ENCODE data around the gene NRCAM.
"Not testable (repeated sequence)": the region's sequence is repeated elsewhere in the genome, so short reads cannot be mapped to it uniquely, and the experiment has no call there.

NRCAM gene

GRCh38 chr7:108283252-108283651 is 173.0 kb downstream of the NRCAM start:
- no peak overlapping the region for H3K4me3 ChIP-seq (ENCODE audit: low read length)
- DNase-seq (ENCODE audit: low read depth), result no peak

DNA sequence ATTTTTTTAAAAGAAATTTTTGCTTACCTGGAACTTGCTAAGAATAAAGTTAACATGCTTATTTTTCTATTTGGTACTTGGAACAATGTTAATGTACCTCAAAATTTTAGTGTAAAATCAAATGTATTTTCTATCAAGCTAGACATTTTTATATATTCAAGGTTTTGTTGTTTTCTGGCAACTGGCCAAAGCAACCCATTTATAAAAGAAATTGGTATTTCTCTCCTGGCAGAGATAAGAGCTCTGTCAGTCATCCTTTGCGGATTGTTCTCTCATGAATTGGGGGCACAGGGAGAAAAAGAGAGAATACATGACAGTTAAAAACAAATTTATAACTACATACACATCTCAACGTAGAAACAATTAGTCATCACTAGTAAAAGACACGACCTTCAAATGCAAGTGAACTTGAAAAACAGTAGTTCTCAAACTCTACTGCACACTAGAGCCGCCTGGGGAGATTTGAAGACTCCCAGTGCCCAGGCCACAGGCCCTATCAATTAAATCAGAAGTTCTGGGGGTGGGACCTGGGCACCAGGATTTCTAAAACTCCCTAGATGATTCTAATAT is 173.7 kb downstream of the NRCAM start:
- DNase-seq (ENCODE audit: low read depth), result no peak
- TF ChIP-seq, protein P1, sequence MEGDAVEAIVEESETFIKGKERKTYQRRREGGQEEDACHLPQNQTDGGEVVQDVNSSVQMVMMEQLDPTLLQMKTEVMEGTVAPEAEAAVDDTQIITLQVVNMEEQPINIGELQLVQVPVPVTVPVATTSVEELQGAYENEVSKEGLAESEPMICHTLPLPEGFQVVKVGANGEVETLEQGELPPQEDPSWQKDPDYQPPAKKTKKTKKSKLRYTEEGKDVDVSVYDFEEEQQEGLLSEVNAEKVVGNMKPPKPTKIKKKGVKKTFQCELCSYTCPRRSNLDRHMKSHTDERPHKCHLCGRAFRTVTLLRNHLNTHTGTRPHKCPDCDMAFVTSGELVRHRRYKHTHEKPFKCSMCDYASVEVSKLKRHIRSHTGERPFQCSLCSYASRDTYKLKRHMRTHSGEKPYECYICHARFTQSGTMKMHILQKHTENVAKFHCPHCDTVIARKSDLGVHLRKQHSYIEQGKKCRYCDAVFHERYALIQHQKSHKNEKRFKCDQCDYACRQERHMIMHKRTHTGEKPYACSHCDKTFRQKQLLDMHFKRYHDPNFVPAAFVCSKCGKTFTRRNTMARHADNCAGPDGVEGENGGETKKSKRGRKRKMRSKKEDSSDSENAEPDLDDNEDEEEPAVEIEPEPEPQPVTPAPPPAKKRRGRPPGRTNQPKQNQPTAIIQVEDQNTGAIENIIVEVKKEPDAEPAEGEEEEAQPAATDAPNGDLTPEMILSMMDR (conservative IDR thresholded peaks at IDR 0.05; ENCODE audit: low read length), result no peak
- H3K4me3 ChIP-seq (ENCODE audit: low read length), result no peak overlapping the region

More at GRCh38 chr7:108283252-108283651, 173.0 kb downstream of the NRCAM start:
- TF ChIP-seq, protein P1 (conservative IDR thresholded peaks at IDR 0.05; ENCODE audit: low read length), result no peak

- TF ChIP-seq, protein P1 (conservative IDR thresholded peaks at IDR 0.05; ENCODE audit: low read length), result no peak
- no peak for DNase-seq (ENCODE audit: low read depth)
- H3K4me3 ChIP-seq (ENCODE audit: low read length), result no peak overlapping the region
Measured at GRCh38 chr7:108280136-108280535, 176.1 kb downstream of the NRCAM start.

GRCh38 chr7:108278776-108279175 is 177.5 kb downstream of the NRCAM start:
- TF ChIP-seq, protein P1 (conservative IDR thresholded peaks at IDR 0.05; ENCODE audit: low read length), result no peak
- no peak overlapping the region for H3K4me3 ChIP-seq (ENCODE audit: low read length)
- DNase-seq (ENCODE audit: low read depth), result no peak

- DNase-seq (ENCODE audit: low read depth), result no peak
- H3K4me3 ChIP-seq (ENCODE audit: low read length), result no peak overlapping the region
- TF ChIP-seq, protein P1 (conservative IDR thresholded peaks at IDR 0.05; ENCODE audit: low read length), result no peak
Measured at GRCh38 chr7:108278281-108278680, 178.0 kb downstream of the NRCAM start.

DNA sequence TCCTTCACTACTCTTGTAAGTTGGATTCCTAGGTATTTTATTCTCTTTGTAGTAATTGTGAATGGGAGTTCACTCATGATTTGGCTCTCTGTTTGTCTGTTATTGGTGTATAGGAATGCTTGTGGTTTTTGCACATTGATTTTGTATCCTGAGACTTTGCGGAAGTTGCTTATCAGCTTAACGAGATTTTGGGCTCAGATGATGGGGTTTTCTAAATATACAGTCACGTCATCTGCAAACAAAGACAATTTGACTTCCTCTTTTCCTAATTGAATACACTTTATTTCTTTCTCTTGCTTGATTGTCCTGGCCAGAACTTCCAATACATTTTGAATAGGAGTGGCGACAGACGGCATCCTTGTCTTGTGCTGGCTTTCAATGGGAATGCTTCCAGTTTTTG is 181.8 kb downstream of the NRCAM start:
- not testable (repeated sequence) for DNase-seq (ENCODE audit: low read depth); H3K4me3 ChIP-seq (ENCODE audit: low read length)

- not testable (repeated sequence) for H3K4me3 ChIP-seq (ENCODE audit: low read length); DNase-seq (ENCODE audit: low read depth)
Measured at GRCh38 chr7:108272891-108273290, 183.3 kb downstream of the NRCAM start.

GRCh38 chr7:108270385-108271015 is 185.7 kb downstream of the NRCAM start:
- DNase-seq (ENCODE audit: low read depth), result no peak
- H3K4me3 ChIP-seq (ENCODE audit: low read length), result no peak overlapping the region
- TF ChIP-seq, protein P1 (conservative IDR thresholded peaks at IDR 0.05; ENCODE audit: low read length), result no peak
